Caki2 (cell line): Measurements from ENCODE around the gene DIS3L. TPM values are rescaled to one million over a fixed set of nuclear protein-coding genes. Genes with fewer than 3 reads are reported as not detected.
"Not testable (repeated sequence)": the region's sequence is repeated elsewhere in the genome, so short reads cannot be mapped to it uniquely, and the experiment has no call there.

Source experiments
- DNase-seq: peaks from one replicate; pipeline ENCODE4 v3.0.0-alpha.2; 2015; ENCODE audit warnings: low read depth
- in situ Hi-C: cut with HindIII; loops from 2 replicates; pipeline ENCODE4 v1.10.0; 2016; ENCODE audit warnings: low sequenced_read_pairs, low pct_unique_long_range_greater_than_20kb, mixed read lengths
- total RNA-seq: library from RNA; depleted of rRNA; stranded (reverse); fragments of >200 nt; shearing (Covaris generic); gene quantifications from 2 replicates; pipeline ENCODE4 v1.2.3, GENCODE V29; 2014; ENCODE audit warnings: low replicate concordance

The DIS3L gene
- total RNA-seq, 1 experiment from 2014 or later, result 32.1 TPM

DNA sequence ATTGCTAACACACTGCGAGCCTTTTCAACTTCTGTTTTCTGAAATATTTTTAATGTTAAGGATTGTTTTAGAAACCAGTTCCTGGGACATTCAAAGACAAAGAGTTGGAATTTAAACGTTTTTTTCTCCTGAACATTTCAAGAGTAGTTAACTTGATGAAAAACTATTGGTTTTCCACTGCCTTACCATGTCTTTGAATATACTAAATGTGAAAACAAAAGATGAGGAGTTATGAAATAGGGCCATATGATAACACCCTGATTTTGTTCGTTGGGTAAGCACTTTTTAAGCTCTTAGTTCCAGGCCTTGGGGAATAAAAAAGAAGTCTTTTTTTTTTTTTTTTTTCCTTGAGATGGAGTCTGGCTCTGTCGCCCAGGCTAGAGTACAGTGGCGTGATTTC, 2.8 kb downstream of the DIS3L start:
- in situ Hi-C loops, result no loop called here

DNA sequence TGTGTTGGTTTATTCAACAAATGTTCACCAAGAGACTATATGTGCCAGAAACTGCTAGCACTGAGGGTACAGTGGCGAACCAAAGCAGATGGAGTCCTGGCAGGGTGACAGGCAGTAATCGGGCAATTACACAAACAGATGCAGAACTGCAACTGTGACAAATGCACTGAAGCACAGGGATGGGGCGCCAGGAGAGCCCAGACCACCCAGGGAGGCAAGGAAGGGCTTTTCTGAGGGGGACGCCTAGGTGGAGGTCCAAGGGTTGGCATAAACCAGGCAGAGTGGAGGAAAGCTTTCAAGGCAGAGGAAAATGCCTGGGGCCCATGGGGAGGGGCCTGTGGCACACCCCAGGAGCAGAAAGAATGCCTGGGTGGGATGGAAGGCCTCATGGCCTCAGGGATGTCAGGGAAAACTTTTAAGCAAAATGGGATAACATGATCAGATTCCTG, 5.5 kb downstream of the DIS3L start:
- in situ Hi-C loops, result no loop called here
- no peak for DNase-seq

More for the DNA sequence above, 2.8 kb downstream of the DIS3L start:
- no peak for DNase-seq

DNA sequence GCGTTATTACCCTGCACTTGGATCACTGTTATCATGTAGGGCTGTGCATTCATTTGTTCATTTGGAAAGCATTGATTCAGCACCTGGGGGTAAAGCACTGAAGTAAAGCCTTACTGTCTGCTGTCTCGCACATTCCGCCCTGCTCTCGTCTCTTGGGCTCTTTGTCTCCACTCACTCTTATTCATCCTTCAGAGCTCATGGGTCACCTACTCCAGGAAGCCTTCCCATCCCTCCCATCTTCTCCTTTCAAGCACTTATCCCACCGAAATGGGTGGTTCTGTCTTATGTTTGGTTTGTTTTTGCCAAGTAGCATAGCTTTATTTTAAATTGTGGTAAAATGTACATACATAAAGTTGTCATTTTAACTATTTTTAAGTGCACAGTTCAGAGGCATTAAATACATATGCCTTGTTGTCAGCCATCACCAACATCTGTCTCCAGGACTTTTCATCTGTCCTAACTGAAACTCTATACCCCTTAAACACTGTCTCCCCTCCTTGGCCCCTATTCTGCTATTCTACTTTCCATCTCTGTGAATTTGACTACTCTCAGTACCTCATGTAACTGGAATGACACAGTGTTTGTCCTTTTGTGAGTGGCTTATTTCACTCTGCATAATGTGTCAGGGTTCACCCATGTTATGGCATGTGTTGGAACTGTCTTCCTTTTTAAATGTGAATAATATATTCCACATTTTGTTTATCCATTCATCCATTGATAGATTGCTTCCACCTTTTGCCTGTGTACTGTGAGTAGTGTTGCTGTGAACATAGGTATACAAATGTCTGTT, 9.3 kb downstream of the DIS3L start:
- no peak for DNase-seq
- in situ Hi-C loops, result no loop called here

DNA sequence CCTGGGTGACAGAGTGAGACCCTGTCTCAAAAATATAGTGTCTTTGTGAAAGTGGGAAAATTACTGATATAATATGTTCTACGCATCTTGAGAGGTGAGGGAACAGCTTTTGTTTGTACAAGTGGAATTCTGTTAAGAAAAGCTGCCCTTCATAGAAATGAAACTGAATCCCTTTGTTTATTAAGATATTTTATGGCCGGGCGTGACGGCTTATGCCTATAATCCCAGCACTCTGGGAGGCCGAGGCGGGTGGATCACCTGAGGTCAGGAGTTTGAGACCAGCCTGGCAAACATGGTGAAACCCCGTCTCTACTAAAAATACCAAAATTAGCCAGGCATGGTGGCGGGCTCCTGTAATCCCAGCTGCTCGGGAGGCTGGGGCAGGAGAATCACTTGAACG, 11.1 kb downstream of the DIS3L start:
- in situ Hi-C loops, result not testable (repeated sequence)

DNA sequence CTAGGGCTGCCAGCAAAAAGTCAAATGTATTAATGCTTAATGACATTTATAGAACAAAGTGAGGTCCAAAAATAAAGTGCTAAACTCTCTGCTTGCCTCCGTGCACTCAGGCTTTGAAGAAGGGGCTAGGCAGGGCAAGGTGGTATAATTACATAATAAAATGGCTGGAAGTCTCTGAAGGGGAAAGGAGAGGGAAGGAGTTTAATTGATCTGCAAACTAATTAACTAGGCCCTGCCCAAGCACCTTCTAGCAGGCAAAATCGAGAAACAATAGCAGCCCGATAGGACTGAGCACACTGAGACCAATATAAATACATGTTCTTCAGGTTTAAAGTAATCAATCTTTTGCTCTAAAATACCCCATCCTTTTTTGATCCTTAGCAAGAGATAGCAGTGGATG, 13.0 kb downstream of the DIS3L start:
- DNase-seq, result no peak
- in situ Hi-C loops, result no loop called here

More for the DNA sequence above, 11.1 kb downstream of the DIS3L start:
- not testable (repeated sequence) for DNase-seq

DNA sequence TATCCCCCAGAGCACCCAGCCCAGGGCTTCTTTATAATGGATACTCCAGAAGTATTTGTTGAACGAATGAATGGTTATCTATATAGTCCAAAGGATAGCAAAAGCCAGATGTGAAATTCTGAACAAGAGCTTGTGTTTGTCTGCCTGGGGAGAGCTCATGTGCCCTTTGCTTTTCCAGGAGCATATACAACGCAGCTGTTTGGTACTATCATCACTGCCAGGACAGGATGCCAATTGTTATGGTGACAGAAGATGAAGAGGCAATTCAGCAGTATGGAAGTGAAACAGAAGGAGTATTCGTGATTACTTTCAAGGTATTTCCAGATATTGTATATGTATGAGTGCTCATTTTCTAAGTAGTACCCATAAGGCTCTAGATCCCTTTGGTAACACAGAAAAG, 15.2 kb downstream of the DIS3L start:
- DNase-seq, result no peak
- in situ Hi-C loops, result no loop called here

DNA sequence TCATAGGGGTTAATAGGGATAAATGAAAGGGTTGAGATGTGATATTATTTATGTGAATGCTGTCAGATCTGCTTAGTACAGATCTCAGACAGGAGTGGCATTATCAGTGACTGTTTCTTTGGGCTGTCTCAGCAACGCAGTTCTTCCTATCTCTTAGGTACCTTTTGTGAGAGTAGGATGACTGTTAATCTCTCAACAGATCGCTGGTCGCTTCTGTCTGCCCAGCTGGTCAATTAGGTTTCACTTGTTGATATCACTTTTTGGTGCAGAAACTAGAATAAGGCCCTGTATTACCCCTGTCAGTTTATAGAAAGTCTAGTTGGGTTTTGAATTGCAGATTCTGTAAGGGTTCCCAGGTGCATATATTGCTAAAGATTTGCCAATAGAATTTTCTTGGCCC, 16.5 kb downstream of the DIS3L start:
- in situ Hi-C loops, result no loop called here
- DNase-seq, result no peak

DNA sequence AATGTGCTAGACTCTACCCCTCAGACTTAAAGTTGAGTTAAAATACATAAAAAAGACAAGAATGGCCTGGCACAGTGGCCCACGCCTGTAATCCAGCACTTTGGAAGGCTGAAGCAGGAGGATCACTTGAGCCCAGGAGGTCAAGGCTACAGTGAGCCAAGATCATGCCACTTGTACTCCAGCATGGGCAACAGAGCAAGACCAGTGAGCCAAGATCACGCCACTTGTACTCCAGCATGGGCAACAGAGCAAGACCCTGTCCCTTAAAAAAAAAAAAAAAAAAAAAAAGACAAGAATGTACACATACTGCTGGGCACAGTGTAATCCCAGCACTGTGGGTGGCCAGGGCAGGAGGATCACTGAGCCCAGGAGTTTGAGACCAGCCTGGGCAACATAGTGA, 17.4 kb downstream of the DIS3L start:
- DNase-seq, result no peak
- in situ Hi-C loops, result no loop called here

DNA sequence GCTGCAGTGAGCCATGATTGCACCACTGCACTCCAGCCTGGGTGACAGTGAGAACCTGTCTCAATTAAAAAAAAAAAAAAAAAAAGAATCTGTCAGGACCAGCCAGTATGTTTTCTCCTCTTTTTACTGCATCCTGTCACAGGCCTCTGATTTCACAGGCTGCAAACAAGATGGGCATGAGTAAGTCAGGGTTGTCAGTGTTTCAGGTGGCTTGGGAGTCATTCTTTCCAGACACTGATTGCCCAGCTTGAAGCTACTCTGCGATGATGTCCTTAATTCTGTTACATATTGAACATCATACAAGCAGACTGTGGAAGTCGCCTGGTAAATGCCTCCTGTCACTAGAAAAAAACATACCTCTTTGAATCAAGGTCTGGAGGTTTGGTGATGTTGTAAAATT, 18.8 kb downstream of the DIS3L start:
- in situ Hi-C loops, result no loop called here
- DNase-seq, result no peak

DNA sequence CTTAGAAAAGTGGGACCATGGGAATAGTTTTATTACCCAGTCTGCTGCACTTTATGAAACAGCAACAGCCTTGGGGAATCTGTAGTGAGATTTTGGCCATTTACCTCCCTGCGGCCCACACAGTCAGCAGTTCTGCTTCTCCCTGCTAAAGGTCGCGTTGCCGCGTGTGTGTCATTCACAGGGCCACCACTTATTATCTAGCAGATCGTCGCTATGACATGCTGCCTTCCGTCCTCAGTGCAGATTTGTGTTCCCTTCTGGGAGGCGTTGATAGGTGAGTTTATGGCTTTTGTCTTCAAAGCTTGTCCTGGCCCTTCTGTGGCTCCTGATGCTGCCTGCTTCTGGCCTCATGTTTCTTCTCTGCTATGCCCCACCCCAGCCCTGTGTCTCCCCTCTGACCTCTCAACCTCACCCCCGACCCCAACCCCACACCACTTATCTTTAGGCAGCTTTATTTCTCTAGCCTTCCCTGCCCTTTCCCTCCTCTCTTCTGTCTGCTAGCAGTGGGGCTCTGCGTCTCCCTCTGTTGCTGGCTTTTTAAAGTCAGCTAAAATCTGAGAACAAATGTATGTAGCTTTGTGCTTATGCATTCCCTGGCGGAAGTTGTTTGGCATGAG, 30.1 kb downstream of the DIS3L start:
- in situ Hi-C loops, result no loop called here
- no peak for DNase-seq

DNA sequence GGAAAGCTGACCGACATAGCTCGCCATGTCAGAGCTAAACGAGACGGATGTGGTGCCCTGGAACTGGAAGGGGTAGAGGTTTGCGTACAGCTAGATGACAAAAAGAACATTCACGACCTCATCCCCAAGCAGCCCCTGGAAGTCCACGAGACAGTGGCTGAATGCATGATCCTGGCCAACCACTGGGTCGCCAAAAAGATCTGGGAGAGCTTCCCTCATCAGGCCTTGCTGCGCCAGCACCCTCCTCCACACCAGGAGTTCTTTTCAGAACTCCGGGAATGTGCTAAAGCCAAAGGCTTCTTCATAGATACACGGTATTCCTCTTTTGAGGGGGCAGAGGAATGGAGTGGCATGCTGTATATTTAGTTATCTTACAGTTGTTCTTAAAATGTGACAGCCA, 32.7 kb downstream of the DIS3L start:
- DNase-seq, result no peak
- in situ Hi-C loops, result no loop called here

DNA sequence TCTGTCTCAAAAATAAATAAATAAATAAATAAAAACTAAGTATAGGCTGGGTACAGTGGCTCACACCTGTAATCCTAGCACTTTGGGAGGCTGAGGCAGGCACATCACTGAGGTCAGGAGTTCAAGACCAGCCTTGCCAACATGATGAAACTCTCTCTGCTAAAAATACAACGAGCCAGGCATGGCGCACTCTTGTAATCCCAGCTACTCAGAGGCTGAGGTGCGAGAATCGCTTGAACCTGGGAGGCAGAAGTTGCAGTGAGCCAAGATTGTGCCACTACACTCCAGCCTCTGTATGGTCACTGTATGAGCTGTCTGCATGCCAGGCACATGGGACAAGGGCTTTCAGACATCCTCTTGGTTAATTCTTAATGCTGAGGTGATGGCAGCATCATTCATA, 34.4 kb downstream of the DIS3L start:
- no peak for DNase-seq
- in situ Hi-C loops, result no loop called here

DNA sequence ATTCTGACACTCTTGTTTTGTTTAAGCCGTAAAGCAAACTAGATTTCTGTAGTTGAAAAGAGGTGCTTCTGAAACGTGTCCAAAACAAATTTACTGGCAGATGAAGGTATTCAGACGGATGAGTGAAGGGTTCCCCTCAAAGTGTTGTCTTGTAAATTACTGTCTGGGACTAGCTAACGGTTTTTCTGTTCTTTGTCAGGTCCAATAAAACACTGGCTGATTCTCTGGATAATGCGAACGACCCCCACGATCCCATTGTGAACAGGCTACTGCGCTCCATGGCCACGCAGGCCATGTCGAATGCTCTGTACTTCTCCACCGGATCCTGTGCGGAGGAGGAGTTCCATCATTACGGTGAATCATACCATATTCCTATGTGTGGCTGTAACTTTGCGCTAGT, 35.4 kb downstream of the DIS3L start:
- in situ Hi-C loops, result no loop called here
- DNase-seq, result no peak

DNA sequence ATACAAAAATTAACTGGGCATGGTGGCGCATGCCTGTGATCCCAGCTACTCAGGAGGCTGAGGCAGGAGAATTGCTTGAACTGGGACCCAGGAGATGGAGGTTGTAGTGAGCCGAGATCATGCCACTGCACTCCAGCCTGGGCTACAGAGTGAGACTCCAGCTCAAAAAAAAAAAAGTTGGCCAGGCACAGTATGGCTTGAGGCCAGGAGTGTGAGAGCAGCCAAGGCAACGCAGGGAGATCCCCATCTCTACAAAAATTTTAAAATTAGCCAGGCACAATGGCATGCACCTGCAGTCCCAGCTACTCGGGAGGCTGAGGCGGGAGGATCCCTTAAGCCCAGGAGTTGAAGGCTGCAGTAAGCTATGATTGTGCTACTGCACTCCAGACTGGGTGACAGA, 55.2 kb downstream of the DIS3L start:
- not testable (repeated sequence) for DNase-seq

DNA sequence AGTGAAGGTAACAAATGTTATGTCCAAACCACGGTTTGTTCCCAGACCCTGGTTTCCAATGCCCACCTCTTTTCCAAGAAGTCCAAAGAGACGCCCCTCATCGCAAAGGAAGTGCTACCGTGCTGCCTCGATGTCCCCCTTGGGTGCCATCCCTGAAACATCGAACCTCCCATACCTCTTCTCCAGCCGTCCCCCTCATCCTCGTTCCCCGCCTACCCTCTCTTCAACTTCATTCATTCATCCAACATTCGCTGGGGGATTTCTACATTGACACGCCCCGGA, 62.6 kb downstream of the DIS3L start:
- in situ Hi-C loops, result no loop called here
- DNase-seq, result no peak

More for the DNA sequence above, 55.2 kb downstream of the DIS3L start:
- in situ Hi-C loops, result not testable (repeated sequence)

DNA sequence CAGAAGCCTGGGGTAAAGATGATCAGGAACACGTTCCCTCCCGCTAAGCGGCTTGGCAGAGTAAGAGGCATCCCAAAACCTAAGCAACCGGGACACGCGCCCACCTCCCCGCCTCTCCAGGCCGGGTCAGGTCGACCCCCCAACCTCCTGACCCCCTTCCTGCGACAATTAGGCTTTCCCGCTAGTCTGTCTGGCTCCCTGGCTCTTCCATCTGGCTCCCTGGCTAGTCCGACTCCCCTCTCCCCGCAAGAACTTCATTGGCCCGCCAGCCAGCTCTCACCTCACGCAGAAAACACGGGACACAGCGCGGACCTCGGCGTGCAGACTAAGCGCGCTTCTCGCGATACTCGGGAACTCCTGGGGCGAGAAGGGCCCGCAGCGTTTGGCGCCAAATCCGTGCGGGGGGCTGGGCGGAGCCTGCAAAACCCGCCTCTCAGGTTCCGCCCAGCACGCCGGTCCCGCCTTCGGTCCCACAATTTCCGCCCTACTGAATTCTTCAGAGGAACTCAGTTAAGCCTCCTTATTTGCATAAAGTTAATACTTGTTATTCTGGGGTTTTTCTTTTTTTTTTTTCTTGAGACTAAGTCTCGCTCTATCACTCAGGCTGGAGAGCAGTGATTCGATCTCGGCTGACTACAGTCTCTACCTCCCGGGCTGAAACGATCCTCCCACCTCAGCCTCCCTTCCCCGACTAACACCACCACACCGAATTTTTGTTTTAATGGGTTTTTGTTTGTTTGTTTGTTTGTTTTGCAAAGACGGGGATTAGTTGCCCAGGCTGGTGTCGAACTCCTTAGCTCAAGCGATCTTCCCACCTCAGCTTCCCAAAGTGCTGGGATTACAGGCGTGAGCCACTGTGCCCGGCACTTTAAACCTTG, 63.2 kb downstream of the DIS3L start, which contains the start of gene TIPIN:
TIPIN (minus strand) TSS at position 327 of the 878 bp plus-strand sequence. CDS start 3,738 bp downstream, outside the sequence.
- in situ Hi-C loops, result no loop called here

DNA sequence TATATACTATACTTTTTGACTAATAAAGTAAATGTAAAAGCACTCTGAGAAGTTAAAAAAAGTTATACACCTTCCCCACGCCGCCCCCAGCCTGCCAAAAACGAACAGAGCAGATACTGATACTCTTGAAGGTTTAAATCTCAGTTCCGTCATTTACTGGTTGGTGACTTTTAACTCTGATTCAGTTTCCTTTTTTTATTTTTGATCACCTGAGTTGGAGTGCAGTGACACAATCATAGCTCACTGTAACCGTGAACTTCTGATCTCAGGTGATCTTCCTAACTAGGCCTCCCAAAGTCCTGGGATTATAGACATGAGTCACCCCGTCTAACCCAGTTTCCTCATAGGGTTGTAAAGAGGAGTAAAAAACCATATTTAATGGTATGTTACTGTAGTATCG, 66.4 kb downstream of the DIS3L start:
- in situ Hi-C loops, result no loop called here
- no peak for DNase-seq

More for the DNA sequence above, 63.2 kb downstream of the DIS3L start, which contains the start of gene TIPIN:
- peak; percentile 90 for DNase-seq

DNA sequence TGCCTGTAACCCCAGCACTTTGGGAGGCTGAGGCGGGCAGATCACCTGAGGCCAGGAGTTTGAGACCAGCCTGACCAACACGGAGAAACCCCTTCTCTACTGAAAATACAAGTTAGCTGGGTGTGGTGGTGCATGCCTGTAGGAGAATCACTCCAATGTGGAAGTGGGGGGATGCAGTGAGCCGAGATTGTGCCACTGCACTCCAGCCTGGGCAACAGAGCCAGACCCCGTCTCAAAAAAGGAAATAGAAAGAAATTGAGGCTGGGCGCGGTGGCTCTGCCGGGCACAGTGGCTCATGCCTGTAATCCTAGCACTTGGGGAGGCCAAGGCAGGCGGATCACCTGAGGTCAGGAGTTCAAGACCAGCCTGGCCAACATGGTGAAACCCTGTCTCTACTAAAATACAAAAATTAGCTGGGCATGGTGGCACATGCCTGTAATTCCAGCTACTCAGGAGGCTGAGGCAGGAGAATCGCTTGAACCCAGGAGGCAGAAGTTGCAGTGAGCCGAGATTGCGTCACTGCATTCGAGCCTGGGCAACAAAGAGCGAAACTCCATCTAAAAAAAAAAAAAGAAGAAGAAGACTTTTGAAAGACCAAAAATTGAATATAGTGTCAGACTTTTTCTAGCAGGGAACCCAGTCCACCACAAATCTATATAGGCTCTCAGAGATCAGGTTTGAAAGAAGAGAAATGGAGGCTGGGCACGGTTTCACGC, 68.5 kb downstream of the DIS3L start:
- in situ Hi-C loops, DNase-seq: not testable (repeated sequence)
